ENCODE data around the gene ELK4. TPM values are rescaled to one million over a fixed set of nuclear protein-coding genes. Genes with fewer than 3 reads are reported as not detected.
A peak's percentile ranks its signal among the peaks of the same experiment; 100 is the strongest.

Gene ELK4
- total RNA-seq, 1 donor from 2014 or later = 20.0 TPM

DNA sequence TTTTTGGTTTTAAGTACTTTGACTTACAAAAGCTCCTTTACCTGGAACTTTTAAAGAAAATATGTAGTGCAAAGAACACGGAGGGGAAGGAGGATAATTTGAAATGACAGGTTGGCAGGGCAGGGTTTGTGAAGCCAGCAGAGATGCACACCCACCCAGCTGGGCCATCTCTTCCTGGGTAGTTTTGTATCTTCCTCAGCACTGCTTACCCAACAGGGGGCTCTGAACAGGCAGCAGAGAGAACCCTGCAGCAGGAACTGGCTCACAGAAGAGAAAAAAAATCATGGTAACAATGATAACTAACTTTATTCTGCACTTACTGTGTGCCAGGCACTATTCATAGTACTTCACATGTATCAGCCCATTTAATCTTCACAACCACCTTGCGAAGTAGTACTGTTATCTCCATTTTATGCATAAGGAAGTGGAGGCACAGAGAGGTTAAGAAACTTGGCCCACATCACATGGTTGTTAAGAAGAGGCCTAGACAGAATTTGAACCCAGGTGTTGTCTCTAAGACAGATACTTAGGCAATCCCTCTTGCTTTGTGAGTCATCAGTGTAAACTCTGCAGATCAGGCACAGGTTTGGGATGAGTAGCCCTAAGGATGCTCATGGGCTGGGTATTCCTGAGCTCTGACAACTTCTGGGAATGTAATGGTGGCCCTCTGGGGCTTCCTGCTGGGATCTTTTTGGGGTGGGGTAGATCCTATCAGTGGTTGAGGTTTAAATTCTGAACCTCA, 60.8 kb downstream of the ELK4 start:
- Mint-ChIP-seq H3K36me3 (ENCODE audit: unreplicated experiment) (no peaks in the 10 kb centered on the region), H3K27me3 (ENCODE audit: unreplicated experiment) (peaks cover 14% of the 10 kb centered on the region), H3K4me1 (ENCODE audit: low read depth, unreplicated experiment) (no peaks in the 10 kb centered on the region), H3K4me3 (ENCODE audit: unreplicated experiment) (no peak overlapping the region), H3K9me3 (ENCODE audit: unreplicated experiment) (no peaks in the 10 kb centered on the region), H3K27ac (ENCODE audit: unreplicated experiment) (no peak overlapping the region)
- DNase-seq = no peak
- TF ChIP-seq, protein P1, sequence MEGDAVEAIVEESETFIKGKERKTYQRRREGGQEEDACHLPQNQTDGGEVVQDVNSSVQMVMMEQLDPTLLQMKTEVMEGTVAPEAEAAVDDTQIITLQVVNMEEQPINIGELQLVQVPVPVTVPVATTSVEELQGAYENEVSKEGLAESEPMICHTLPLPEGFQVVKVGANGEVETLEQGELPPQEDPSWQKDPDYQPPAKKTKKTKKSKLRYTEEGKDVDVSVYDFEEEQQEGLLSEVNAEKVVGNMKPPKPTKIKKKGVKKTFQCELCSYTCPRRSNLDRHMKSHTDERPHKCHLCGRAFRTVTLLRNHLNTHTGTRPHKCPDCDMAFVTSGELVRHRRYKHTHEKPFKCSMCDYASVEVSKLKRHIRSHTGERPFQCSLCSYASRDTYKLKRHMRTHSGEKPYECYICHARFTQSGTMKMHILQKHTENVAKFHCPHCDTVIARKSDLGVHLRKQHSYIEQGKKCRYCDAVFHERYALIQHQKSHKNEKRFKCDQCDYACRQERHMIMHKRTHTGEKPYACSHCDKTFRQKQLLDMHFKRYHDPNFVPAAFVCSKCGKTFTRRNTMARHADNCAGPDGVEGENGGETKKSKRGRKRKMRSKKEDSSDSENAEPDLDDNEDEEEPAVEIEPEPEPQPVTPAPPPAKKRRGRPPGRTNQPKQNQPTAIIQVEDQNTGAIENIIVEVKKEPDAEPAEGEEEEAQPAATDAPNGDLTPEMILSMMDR (IDR thresholded peaks at IDR 0.05; ENCODE audit: partially characterized antibody, unreplicated experiment) = no peak

DNA sequence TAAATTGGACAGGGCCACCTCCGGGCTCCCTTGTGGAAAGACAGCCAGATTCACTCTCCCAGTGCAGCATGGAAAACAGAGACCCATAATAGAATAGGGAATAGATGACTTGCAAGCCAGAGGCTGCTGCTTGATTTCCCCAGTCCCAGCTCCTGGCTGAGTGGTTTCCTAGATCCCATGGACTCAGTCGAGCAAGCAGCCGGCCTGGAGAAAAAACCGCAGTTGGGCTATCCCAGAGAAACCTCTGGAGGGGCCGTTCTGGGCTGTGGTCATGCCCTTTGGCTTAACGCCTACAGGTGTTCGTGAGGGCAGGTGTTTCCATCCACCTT, 61.7 kb downstream of the ELK4 start:
- H3K4me3 Mint-ChIP-seq (ENCODE audit: unreplicated experiment) = no peak overlapping the region
- H3K27me3 Mint-ChIP-seq (ENCODE audit: unreplicated experiment) = peaks cover 14% of the 10 kb centered on the region
- no peaks in the 10 kb centered on the region for H3K4me1 Mint-ChIP-seq (ENCODE audit: low read depth, unreplicated experiment)
- DNase-seq = no peak
- TF ChIP-seq, protein P1 (IDR thresholded peaks at IDR 0.05; ENCODE audit: partially characterized antibody, unreplicated experiment) = no peak
- H3K36me3 Mint-ChIP-seq (ENCODE audit: unreplicated experiment) = no peaks in the 10 kb centered on the region
- no peaks in the 10 kb centered on the region for H3K9me3 Mint-ChIP-seq (ENCODE audit: unreplicated experiment)
- no peak overlapping the region for H3K27ac Mint-ChIP-seq (ENCODE audit: unreplicated experiment)

DNA sequence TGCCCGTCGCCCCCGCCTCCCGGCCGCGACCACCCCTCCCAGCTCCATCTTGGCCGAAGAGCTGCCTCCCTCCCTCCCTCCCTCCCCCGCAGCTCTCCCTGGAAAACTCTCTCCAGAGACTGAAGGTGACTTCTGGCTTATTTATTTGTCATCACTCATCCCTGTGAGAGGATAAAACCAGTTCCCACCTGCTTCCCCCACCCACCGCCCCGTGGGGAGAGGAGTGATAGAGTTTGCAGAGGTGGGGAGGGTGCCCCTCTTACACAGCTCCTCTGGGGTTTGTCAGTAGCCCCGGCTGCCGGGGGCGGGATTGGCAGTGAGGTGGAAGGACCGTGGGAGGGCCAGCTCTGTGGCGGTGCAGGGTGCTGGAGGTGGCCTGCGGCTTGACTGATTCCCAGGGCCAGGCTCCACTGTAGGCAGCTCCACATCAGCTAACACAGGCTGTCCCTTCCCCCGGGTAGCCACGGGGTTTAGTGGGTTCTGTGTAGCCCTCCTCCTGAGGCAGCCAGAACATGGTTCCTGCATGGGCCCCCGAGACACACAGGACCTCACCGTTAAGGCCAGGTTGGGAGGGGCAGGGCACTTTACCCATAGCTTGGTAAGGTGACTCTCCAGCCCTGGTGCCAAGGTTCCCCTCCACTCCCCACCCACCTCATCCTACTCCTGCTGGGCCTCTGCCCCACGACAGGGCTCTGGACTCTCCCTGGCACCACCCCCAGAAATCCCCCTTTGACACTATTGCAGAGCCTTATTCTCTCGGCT, 62.2 kb downstream of the ELK4 start:
- Mint-ChIP-seq H3K9me3 (ENCODE audit: unreplicated experiment) (no peaks in the 10 kb centered on the region), H3K27me3 (ENCODE audit: unreplicated experiment) (peaks cover 12% of the 10 kb centered on the region)

DNA sequence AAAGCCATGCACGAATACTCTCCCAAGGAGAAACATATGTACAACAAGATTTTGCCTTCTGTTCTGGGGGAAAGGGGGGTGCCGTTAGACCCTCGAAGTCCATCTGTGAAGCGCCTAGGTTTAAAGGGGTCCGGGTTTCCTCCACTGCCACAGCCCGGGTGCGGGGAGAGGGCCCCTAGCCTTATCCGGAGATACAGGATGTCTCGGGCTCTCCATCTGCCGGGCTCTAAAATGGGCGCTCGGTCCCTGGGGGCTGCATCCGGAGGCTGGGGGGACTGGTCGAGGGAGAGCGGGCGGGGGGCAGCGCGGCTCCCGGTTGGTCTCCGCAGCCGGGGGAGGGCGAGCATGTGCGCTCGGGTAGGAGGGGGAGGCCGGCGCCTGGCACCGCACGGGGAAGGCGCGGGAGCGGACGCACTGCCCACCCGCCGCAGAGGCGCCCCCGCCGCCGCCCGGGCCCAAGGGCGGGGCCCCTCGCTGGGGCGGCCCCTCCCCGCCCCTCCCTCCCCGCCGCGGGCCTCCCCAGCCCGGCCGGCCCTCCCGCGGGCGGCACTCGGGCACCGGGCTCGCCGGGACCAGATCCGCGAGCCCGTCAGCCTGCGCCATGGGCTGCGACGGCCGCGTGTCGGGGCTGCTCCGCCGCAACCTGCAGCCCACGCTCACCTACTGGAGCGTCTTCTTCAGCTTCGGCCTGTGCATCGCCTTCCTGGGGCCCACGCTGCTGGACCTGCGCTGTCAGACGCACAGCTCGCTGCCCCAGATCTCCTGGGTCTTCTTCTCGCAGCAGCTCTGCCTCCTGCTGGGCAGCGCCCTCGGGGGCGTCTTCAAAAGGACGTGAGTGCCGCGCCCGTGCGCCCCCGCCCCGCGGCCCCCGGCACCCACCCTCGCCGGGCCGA, 63.1 kb downstream of the ELK4 start:
- TF ChIP-seq, protein P1 (IDR thresholded peaks at IDR 0.05; ENCODE audit: partially characterized antibody, unreplicated experiment) = no peak

More for the DNA sequence above, 62.2 kb downstream of the ELK4 start:
- no peak overlapping the region for H3K4me3 Mint-ChIP-seq (ENCODE audit: unreplicated experiment)
- H3K36me3 Mint-ChIP-seq (ENCODE audit: unreplicated experiment) = no peaks in the 10 kb centered on the region
- no peak overlapping the region for H3K27ac Mint-ChIP-seq (ENCODE audit: unreplicated experiment)
- TF ChIP-seq, protein P1 (IDR thresholded peaks at IDR 0.05; ENCODE audit: partially characterized antibody, unreplicated experiment) = no peak
- no peaks in the 10 kb centered on the region for H3K4me1 Mint-ChIP-seq (ENCODE audit: low read depth, unreplicated experiment)
- DNase-seq = no peak

More for the DNA sequence above, 63.1 kb downstream of the ELK4 start:
- Mint-ChIP-seq H3K9me3 (ENCODE audit: unreplicated experiment) (no peaks in the 10 kb centered on the region), H3K27ac (ENCODE audit: unreplicated experiment) (no peak overlapping the region), H3K36me3 (ENCODE audit: unreplicated experiment) (no peaks in the 10 kb centered on the region), H3K27me3 (ENCODE audit: unreplicated experiment) (peaks cover 9% of the 10 kb centered on the region), H3K4me1 (ENCODE audit: low read depth, unreplicated experiment) (no peaks in the 10 kb centered on the region), H3K4me3 (ENCODE audit: unreplicated experiment) (peak overlapping the region; percentile 79)
- DNase-seq = peak; percentile 37
